Right lobe of liver (tissue), 6 donors: ENCODE measurements around the gene ATP5MC2. TPM values are rescaled to one million over a fixed set of nuclear protein-coding genes. Genes with fewer than 3 reads are reported as not detected.
"Not testable (repeated sequence)": the region's sequence is repeated elsewhere in the genome, so short reads cannot be mapped to it uniquely, and the experiment has no call there.

ENCODE experiments used
- ATAC-seq, 4 donors: fragments of 200-7000 bp; cut with Tn5 transposase; one replicate each; pipeline ENCODE4 v1.9.1; 2020; ENCODE audit warnings: mild to moderate bottlenecking in 4 of 4, moderate library complexity in 4 of 4
- DNase-seq, 3 donors: peaks; one replicate each; pipeline ENCODE4 v3.0.0-alpha.2; 2020
- H3K27ac ChIP-seq, 3 donors: fragments of 200-600 bp; one replicate each; pipeline ENCODE4 v1.8.0; 2022
- H3K27me3 ChIP-seq, 2 donors: fragments of 200-600 bp; one replicate each; pipeline ENCODE4 v1.8.0; 2022
- H3K36me3 ChIP-seq, 4 donors: fragments of 200-600 bp; sonication (generic) in 1 of 4; one replicate each; pipeline versions ENCODE4 v1.5.1 to v1.8.0; 2017 to 2022; ENCODE audit warnings: control low read depth in 1 of 4
- H3K4me1 ChIP-seq, 4 donors: fragments of 200-600 bp; sonication (generic) in 1 of 4; one replicate each; pipeline versions ENCODE4 v1.5.1 to v1.8.0; 2017 to 2022; ENCODE audit warnings: control low read depth in 1 of 4
- H3K4me3 ChIP-seq, 3 donors: fragments of 200-600 bp; one replicate each; pipeline ENCODE4 v1.8.0; 2022
- H3K9me3 ChIP-seq, 4 donors: fragments of 200-600 bp; sonication (generic) in 1 of 4; one replicate each; pipeline versions ENCODE4 v1.5.1 to v1.8.0; 2017 to 2022; ENCODE audit warnings: control low read depth in 1 of 4
- CTCF ChIP-seq, 4 donors: fragments of 200-600 bp in 3 of 4; fragments of 450-650 bp in 1 of 4; IDR thresholded peaks; one replicate each; pipeline versions ENCODE4 v1.5.1 to v1.8.0; 2016 to 2022; ENCODE audit warnings: antibody characterized with exemption in 4 of 4, mild to moderate bottlenecking in 2 of 4
- POLR2A ChIP-seq: fragments of 450-650 bp; IDR thresholded peaks from one replicate; pipeline ENCODE4 v1.6.1; 2017; ENCODE audit warnings: antibody characterized with exemption, mild to moderate bottlenecking
- WGBS: methylation state at CpG from one replicate; pipeline ENCODE4 v1.1.6; 2018; ENCODE audit warnings: low coverage, low lambda C conversion rate; ENCODE audit not compliant: insufficient coverage; ENCODE audit errors: missing lambda C conversion rate; 5-methylcytosine and 5-hydroxymethylcytosine counted together
- intact Hi-C, 2 donors: fragments of 100-400 bp; cut with DNase I; formaldehyde crosslinking; loops; one replicate each; pipeline versions ENCODE4 v1.11.2 to v1.14.1; 2022
- total RNA-seq, 6 experiments: library from RNA; depleted of rRNA in 2 of 6; stranded (reverse); fragments of >200 nt in 2 of 6; fragmentation: NEBNext Ultra II Directional in 3 of 6; extraction: Animal tissue kit (Norgen Biotek cat#: 25700) in 3 of 6; gene quantifications; one replicate each; pipeline versions ENCODE4 v1.1.0 to v1.2.4, GENCODE V29; 2016 to 2023
- donor health status: DM: no; HTN: yes; CAD: no.
- donor health status: DM: no; HTN: no; CAD: no.
- donor health status: DM: no; HTN: no; CAD: no.
- donor health status: DM: no; HTN: yes; CAD: no.
- donor health status: DM: no; HTN: yes; CAD: no.

Gene ATP5MC2
- total RNA-seq, 6 experiments from 2014 or later, result 122 to 160 (median 135) TPM

GRCh38 chr12:53688134-53688533 is 12.3 kb upstream of the ATP5MC2 start:
- no peaks in the 10 kb centered on the region for H3K36me3 ChIP-seq
- WGBS, result 75% methylated on average over 4 of the region's 4 CpGs
- H3K27me3 ChIP-seq, result no peaks in the 10 kb centered on the region
- TF ChIP-seq POLR2A, result no peak
- TF ChIP-seq CTCF (IDR thresholded peaks at IDR 0.05), result no peak
- intact Hi-C loops, result no loop called here
- H3K27ac ChIP-seq, result no peak overlapping the region
- H3K9me3 ChIP-seq, result no peaks in the 10 kb centered on the region
- no peak for ATAC-seq
- H3K4me3 ChIP-seq, result no peak overlapping the region
- DNase-seq, result no peak
- no peaks in the 10 kb centered on the region for H3K4me1 ChIP-seq

- WGBS, result 77% methylated on average over 3 of the region's 3 CpGs
- intact Hi-C loops, result no loop called here
- H3K9me3 ChIP-seq, result no peaks in the 10 kb centered on the region
- no peak overlapping the region for H3K27ac ChIP-seq
- H3K27me3 ChIP-seq, result no peaks in the 10 kb centered on the region
- no peaks in the 10 kb centered on the region for H3K4me1 ChIP-seq
- no peaks in the 10 kb centered on the region for H3K36me3 ChIP-seq
- TF ChIP-seq POLR2A (no peak), CTCF (IDR thresholded peaks at IDR 0.05) (no peak)
- ATAC-seq (no peak), DNase-seq (no peak)
- no peak overlapping the region for H3K4me3 ChIP-seq
These were observed 10.6 kb upstream of the ATP5MC2 start for GRCh38 chr12:53686436-53686835.

- no peaks in the 10 kb centered on the region for H3K9me3 ChIP-seq
- DNase-seq, result no peak
- intact Hi-C loops, result no loop called here
- no peaks in the 10 kb centered on the region for H3K4me1 ChIP-seq
- H3K4me3 ChIP-seq, result no peak overlapping the region
- ATAC-seq, result no peak
- TF ChIP-seq POLR2A (no peak), CTCF (IDR thresholded peaks at IDR 0.05) (no peak)
- no peak overlapping the region for H3K27ac ChIP-seq
- 68% methylated on average over 3 of the region's 3 CpGs for WGBS
- no peaks in the 10 kb centered on the region for H3K27me3 ChIP-seq
- H3K36me3 ChIP-seq, result no peaks in the 10 kb centered on the region
These were observed 8.9 kb upstream of the ATP5MC2 start for GRCh38 chr12:53684654-53685220.

GRCh38 chr12:53683983-53684382 is 8.1 kb upstream of the ATP5MC2 start:
- no peak for ATAC-seq
- DNase-seq, result no peak
- WGBS, result 83% methylated on average over 5 of the region's 9 CpGs
- H3K36me3 ChIP-seq, result no peaks in the 10 kb centered on the region
- H3K27ac ChIP-seq, result no peak overlapping the region
- no peaks in the 10 kb centered on the region for H3K27me3 ChIP-seq
- no peaks in the 10 kb centered on the region for H3K4me1 ChIP-seq
- no peak overlapping the region for H3K4me3 ChIP-seq
- no peak for TF ChIP-seq CTCF (IDR thresholded peaks at IDR 0.05)
- no peak for TF ChIP-seq POLR2A
- intact Hi-C loops, result no loop called here
- no peaks in the 10 kb centered on the region for H3K9me3 ChIP-seq

GRCh38 chr12:53683494-53683893 is 7.6 kb upstream of the ATP5MC2 start:
- no peaks in the 10 kb centered on the region for H3K9me3 ChIP-seq
- H3K27me3 ChIP-seq, result no peaks in the 10 kb centered on the region
- H3K4me3 ChIP-seq, result no peak overlapping the region
- ATAC-seq (no peak), DNase-seq (no peak)
- no peaks in the 10 kb centered on the region for H3K4me1 ChIP-seq
- no peak overlapping the region for H3K27ac ChIP-seq
- 92% methylated on average over 2 of the region's 2 CpGs for WGBS
- intact Hi-C loops, result no loop called here
- TF ChIP-seq POLR2A (no peak), CTCF (IDR thresholded peaks at IDR 0.05) (no peak)
- H3K36me3 ChIP-seq, result no peaks in the 10 kb centered on the region

- H3K9me3 ChIP-seq, ATAC-seq, H3K4me1 ChIP-seq, intact Hi-C loops, H3K27ac ChIP-seq, H3K4me3 ChIP-seq, DNase-seq, H3K27me3 ChIP-seq, H3K36me3 ChIP-seq: not testable (repeated sequence)
- 77% methylated on average over 5 of the region's 5 CpGs for WGBS
These were observed 4.2 kb upstream of the ATP5MC2 start for GRCh38 chr12:53680061-53680460.
